Fibroblast of skin of left biceps (primary cell): Measurements from ENCODE around the gene UVRAG.

Experiments
- DNase-seq, 2 experiments: peaks; one replicate each; pipeline ENCODE4 v3.0.0-alpha.2; 2013; ENCODE audit warnings: low read depth in 2 of 2

The UVRAG gene

GRCh38 chr11:76164861-76165751 is 350.1 kb downstream of the UVRAG start:
- DNase-seq = no peak

GRCh38 chr11:76166314-76166713 is 351.3 kb downstream of the UVRAG start:
- no peak for DNase-seq

GRCh38 chr11:76167590-76167989 is 352.6 kb downstream of the UVRAG start:
- peak in 1 of 2 experiments; percentile 32 for DNase-seq

- DNase-seq = no peak
Observed at GRCh38 chr11:76169473-76169896, 354.5 kb downstream of the UVRAG start.

GRCh38 chr11:76170468-76170867 is 355.5 kb downstream of the UVRAG start:
- no peak for DNase-seq

GRCh38 chr11:76172583-76172982 is 357.6 kb downstream of the UVRAG start:
- DNase-seq = no peak

GRCh38 chr11:76173663-76174062 is 358.7 kb downstream of the UVRAG start:
- no peak for DNase-seq

- no peak for DNase-seq
Observed at GRCh38 chr11:76174330-76174729, 359.3 kb downstream of the UVRAG start.

- no peak for DNase-seq
Observed at GRCh38 chr11:76175783-76176182, 360.8 kb downstream of the UVRAG start.

GRCh38 chr11:76176463-76176862 is 361.5 kb downstream of the UVRAG start:
- no peak for DNase-seq

GRCh38 chr11:76177250-76177686 is 362.3 kb downstream of the UVRAG start:
- no peak for DNase-seq

- no peak for DNase-seq
Observed at GRCh38 chr11:76179147-76179546, 364.1 kb downstream of the UVRAG start.

GRCh38 chr11:76181371-76181770 is 366.4 kb downstream of the UVRAG start:
- DNase-seq = no peak

GRCh38 chr11:76184551-76184993 is 369.6 kb downstream of the UVRAG start:
- DNase-seq = no peak

- DNase-seq = no peak
Observed at GRCh38 chr11:76185511-76185910, 370.5 kb downstream of the UVRAG start.

GRCh38 chr11:76185931-76186401 is 371.0 kb downstream of the UVRAG start:
- DNase-seq = no peak

- DNase-seq = no peak
Observed at GRCh38 chr11:76186776-76187279, 371.8 kb downstream of the UVRAG start.

- DNase-seq = no peak
Observed at GRCh38 chr11:76188873-76189272, 373.9 kb downstream of the UVRAG start.

- DNase-seq = no peak
Observed at GRCh38 chr11:76189682-76190081, 374.7 kb downstream of the UVRAG start.

GRCh38 chr11:76190376-76190775 is 375.4 kb downstream of the UVRAG start:
- peak; percentile 77 to 81 for DNase-seq
